ENCODE data around the gene ZC3H7B.

GRCh38 chr22:41330169-41330568, 28.8 kb downstream of the ZC3H7B start:
- no peak for TF ChIP-seq EZH2 (IDR thresholded peaks at IDR 0.05; ENCODE audit: insufficient read depth, poor library complexity, severe bottlenecking)
- TF ChIP-seq EZH2phosphoT487 (IDR thresholded peaks at IDR 0.05; ENCODE audit: insufficient read depth, low read depth), result no peak
